Smooth muscle cell (in vitro differentiated cells): ENCODE measurements around the gene DNAJC5G. TPM values are rescaled to one million over a fixed set of nuclear protein-coding genes. Genes with fewer than 3 reads are reported as not detected.

Experiments used
- DNase-seq: peaks from one replicate; lab custom pipeline; 2025; ENCODE audit not compliant: unreplicated experiment; lab: John Stamatoyannopoulos, UW
- H2AFZ ChIP-seq: fragments of 200-600 bp; sonication (generic); 2 replicates; pipeline ENCODE4 v1.6.0; 2016; ENCODE audit warnings: antibody characterized with exemption, low read depth, mild to moderate bottlenecking
- H3F3A ChIP-seq: fragments of 200-600 bp; sonication (generic); 2 replicates; pipeline ENCODE4 v1.6.0; 2017; ENCODE audit warnings: antibody characterized with exemption, low read depth
- H3K27ac ChIP-seq: fragments of 200-600 bp; sonication (generic); 2 replicates; pipeline ENCODE4 v1.5.1; 2016; ENCODE audit warnings: low read depth, mild to moderate bottlenecking
- H3K27me3 ChIP-seq: fragments of 200-600 bp; sonication (generic); 2 replicates; pipeline ENCODE4 v1.6.1; 2016; ENCODE audit warnings: low read depth, mild to moderate bottlenecking
- H3K36me3 ChIP-seq: fragments of 200-600 bp; sonication (generic); 2 replicates; pipeline ENCODE4 v1.5.1; 2016; ENCODE audit warnings: low read depth
- H3K4me1 ChIP-seq: fragments of 200-600 bp; sonication (generic); 2 replicates; pipeline ENCODE4 v1.5.1; 2016; ENCODE audit warnings: low read depth
- H3K4me2 ChIP-seq: fragments of 200-600 bp; sonication (generic); 2 replicates; pipeline ENCODE4 v1.6.0; 2016; ENCODE audit warnings: mild to moderate bottlenecking
- H3K4me3 ChIP-seq: fragments of 200-600 bp; sonication (generic); 2 replicates; pipeline ENCODE4 v1.5.1; 2016; ENCODE audit warnings: mild to moderate bottlenecking
- H3K79me2 ChIP-seq: fragments of 200-600 bp; sonication (generic); 2 replicates; pipeline ENCODE4 v1.6.0; 2016; ENCODE audit warnings: low read depth, mild to moderate bottlenecking
- H3K9ac ChIP-seq: fragments of 200-600 bp; sonication (generic); 2 replicates; pipeline ENCODE4 v1.6.0; 2016; ENCODE audit warnings: low read depth
- H3K9me3 ChIP-seq: fragments of 200-600 bp; sonication (generic); replicated peaks from 2 replicates; pipeline ENCODE4 v1.5.1; 2016; ENCODE audit warnings: low read depth
- H4K20me1 ChIP-seq: fragments of 200-600 bp; sonication (generic); 2 replicates; pipeline ENCODE4 v1.6.0; 2016; ENCODE audit warnings: low read depth
- CTCF ChIP-seq: fragments of 200-600 bp; sonication (generic); IDR thresholded peaks from 2 replicates; pipeline ENCODE4 v1.5.1; 2017; ENCODE audit warnings: borderline replicate concordance, mild to moderate bottlenecking, antibody characterized with exemption; ENCODE audit not compliant: insufficient read depth, poor library complexity, severe bottlenecking
- WGBS: methylation state at CpG from one replicate; pipeline ENCODE4 v1.1.7; 2016; ENCODE audit warnings: low lambda C conversion rate; 5-methylcytosine and 5-hydroxymethylcytosine counted together
- polyA plus RNA-seq: library from polyadenylated mRNA; unstranded; fragments of >200 nt; fragmentation: Nextera tagmentation; extraction: Ambion mirVana; gene quantifications from 2 replicates; pipeline ENCODE4 v1.2.1, GENCODE V29; 2016
- total RNA-seq: library from RNA; depleted of rRNA; stranded (reverse); fragments of >200 nt; gene quantifications from 2 replicates; pipeline ENCODE4 v1.2.3, GENCODE V29; 2014

DNAJC5G gene
- total and polyA plus RNA-seq, 2 experiments from 2014 or later, result not detected

GRCh38 chr2:27303093-27304025, 28.1 kb downstream of the DNAJC5G start:
- Histone ChIP-seq H3K27me3 (peaks cover 41% of the 10 kb centered on the region), H3K4me2 (peak overlapping the region; percentile 75), H3K9me3 (no peaks in the 10 kb centered on the region), H3K36me3 (no peaks in the 10 kb centered on the region), H3K4me3 (peak overlapping the region; percentile 21), H4K20me1 (peaks cover 15% of the 10 kb centered on the region), H2AFZ (peak overlapping the region; percentile 59), H3K4me1 (peaks cover 6% of the 10 kb centered on the region), H3F3A (no peaks in the 10 kb centered on the region), H3K79me2 (no peaks in the 10 kb centered on the region), H3K9ac (no peak overlapping the region), H3K27ac (no peak overlapping the region)
- 41% methylated on average over 25 of the region's 25 CpGs for WGBS
- peak; percentile 83 for TF ChIP-seq CTCF
- DNase-seq, result no peak

GRCh38 chr2:27304488-27305240, 29.4 kb downstream of the DNAJC5G start:
- WGBS, result 91% methylated on average over 13 of the region's 13 CpGs
- no peak for TF ChIP-seq CTCF
- H3K27ac ChIP-seq, result no peak overlapping the region

GRCh38 chr2:27305516-27305915, 30.3 kb downstream of the DNAJC5G start:
- no peaks in the 10 kb centered on the region for H3K36me3 ChIP-seq
- no peak overlapping the region for H3K4me2 ChIP-seq
- no peak for TF ChIP-seq CTCF
- no peak overlapping the region for H2AFZ ChIP-seq
- 94% methylated on average over 16 of the region's 16 CpGs for WGBS
- peaks cover 6% of the 10 kb centered on the region for H3K4me1 ChIP-seq
- H3K9me3 ChIP-seq, result no peaks in the 10 kb centered on the region
- no peak for DNase-seq
- no peaks in the 10 kb centered on the region for H3K79me2 ChIP-seq
- H3K4me3 ChIP-seq, result no peak overlapping the region
- no peak overlapping the region for H3K9ac ChIP-seq
- H3F3A ChIP-seq, result no peaks in the 10 kb centered on the region
- peaks cover 21% of the 10 kb centered on the region for H4K20me1 ChIP-seq
- peaks cover 48% of the 10 kb centered on the region for H3K27me3 ChIP-seq
- no peak overlapping the region for H3K27ac ChIP-seq

More at GRCh38 chr2:27304488-27305240, 29.4 kb downstream of the DNAJC5G start:
- Histone ChIP-seq H3K27me3 (peaks cover 48% of the 10 kb centered on the region), H4K20me1 (peaks cover 21% of the 10 kb centered on the region), H3K9ac (no peak overlapping the region), H3K9me3 (no peaks in the 10 kb centered on the region), H3K4me3 (no peak overlapping the region), H3K36me3 (no peaks in the 10 kb centered on the region), H3K79me2 (no peaks in the 10 kb centered on the region), H3K4me1 (peaks cover 6% of the 10 kb centered on the region), H3K4me2 (no peak overlapping the region), H3F3A (no peaks in the 10 kb centered on the region), H2AFZ (no peak overlapping the region)
- no peak for DNase-seq
